Coronary artery (tissue), 2 donors: ENCODE measurements around the gene OPA3.

ENCODE experiments used
- DNase-seq: peaks from one replicate; pipeline ENCODE4 v3.0.0-alpha.2; 2017; ENCODE audit warnings: low spot score
- H3K27ac ChIP-seq, 2 donors: fragments of 200-600 bp; sonication (generic); one replicate each; pipeline ENCODE4 v1.5.1; 2016 to 2019
- H3K4me3 ChIP-seq: fragments of 200-600 bp; sonication (generic); 2 replicates; pipeline ENCODE4 v1.5.1; 2016; ENCODE audit warnings: mild to moderate bottlenecking, moderate library complexity
- TF ChIP-seq, protein P1 (sequence below): fragments of 200-600 bp; sonication (generic); IDR thresholded peaks from one replicate; pipeline ENCODE4 v1.5.1; 2019; ENCODE audit warnings: antibody characterized with exemption

Gene OPA3

GRCh38 chr19:45587873-45588272, 3.3 kb upstream of the OPA3 start:
- Histone ChIP-seq H3K27ac (peak overlapping the region in 1 of 2 donors; percentile 22), H3K4me3 (no peak overlapping the region)
- DNase-seq = no peak
- TF ChIP-seq, protein P1, sequence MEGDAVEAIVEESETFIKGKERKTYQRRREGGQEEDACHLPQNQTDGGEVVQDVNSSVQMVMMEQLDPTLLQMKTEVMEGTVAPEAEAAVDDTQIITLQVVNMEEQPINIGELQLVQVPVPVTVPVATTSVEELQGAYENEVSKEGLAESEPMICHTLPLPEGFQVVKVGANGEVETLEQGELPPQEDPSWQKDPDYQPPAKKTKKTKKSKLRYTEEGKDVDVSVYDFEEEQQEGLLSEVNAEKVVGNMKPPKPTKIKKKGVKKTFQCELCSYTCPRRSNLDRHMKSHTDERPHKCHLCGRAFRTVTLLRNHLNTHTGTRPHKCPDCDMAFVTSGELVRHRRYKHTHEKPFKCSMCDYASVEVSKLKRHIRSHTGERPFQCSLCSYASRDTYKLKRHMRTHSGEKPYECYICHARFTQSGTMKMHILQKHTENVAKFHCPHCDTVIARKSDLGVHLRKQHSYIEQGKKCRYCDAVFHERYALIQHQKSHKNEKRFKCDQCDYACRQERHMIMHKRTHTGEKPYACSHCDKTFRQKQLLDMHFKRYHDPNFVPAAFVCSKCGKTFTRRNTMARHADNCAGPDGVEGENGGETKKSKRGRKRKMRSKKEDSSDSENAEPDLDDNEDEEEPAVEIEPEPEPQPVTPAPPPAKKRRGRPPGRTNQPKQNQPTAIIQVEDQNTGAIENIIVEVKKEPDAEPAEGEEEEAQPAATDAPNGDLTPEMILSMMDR = no peak

DNA sequence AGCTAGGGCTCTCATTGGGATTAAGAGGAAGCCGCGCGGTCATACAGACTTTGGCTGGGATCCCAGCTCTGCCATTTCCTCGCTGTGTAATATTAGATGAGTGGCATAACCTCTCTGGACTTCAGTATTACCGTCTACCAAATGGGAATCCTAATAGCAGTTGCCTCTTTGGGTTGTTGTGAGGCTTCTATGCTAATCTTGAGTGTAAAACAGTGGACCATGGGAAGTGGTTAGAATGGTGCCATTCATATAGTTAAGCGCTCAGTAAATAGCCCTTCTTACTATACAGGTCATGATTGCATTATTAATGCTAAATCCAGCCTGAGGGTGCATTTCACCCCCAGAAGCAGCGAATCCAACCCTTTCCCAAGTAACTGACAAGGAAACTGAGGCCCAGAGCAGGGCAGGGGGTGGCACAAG, 566 bp upstream of the OPA3 start:
- Histone ChIP-seq H3K4me3 (peak overlapping the region; percentile 96), H3K27ac (peak overlapping the region; percentile 91 to 100)
- TF ChIP-seq, protein P1 = no peak
- no peak for DNase-seq

GRCh38 chr19:45581576-45581975, 3.0 kb downstream of the OPA3 start:
- DNase-seq = no peak
- TF ChIP-seq, protein P1 = no peak
- Histone ChIP-seq H3K27ac (no peak overlapping the region), H3K4me3 (no peak overlapping the region)

DNA sequence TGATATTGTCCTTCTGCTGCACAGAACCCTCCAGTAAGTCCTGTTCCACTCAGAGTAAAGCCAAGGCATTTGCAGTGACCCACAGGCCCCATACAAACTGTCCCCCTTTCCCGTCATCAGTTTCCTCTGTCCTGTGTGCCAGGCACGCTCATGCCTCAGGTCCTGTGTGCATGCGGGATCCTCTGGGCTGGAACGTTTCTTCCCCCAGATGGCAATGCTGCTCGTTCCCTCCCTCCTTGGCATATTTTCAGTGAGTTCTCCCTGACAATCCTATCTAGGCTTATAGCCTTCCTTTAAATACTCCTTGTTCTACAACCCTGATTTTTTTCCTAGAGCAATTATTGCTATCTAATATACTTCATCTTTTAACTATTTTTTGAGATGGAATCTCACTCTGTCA, 5.7 kb downstream of the OPA3 start:
- no peak overlapping the region for H3K27ac ChIP-seq

DNA sequence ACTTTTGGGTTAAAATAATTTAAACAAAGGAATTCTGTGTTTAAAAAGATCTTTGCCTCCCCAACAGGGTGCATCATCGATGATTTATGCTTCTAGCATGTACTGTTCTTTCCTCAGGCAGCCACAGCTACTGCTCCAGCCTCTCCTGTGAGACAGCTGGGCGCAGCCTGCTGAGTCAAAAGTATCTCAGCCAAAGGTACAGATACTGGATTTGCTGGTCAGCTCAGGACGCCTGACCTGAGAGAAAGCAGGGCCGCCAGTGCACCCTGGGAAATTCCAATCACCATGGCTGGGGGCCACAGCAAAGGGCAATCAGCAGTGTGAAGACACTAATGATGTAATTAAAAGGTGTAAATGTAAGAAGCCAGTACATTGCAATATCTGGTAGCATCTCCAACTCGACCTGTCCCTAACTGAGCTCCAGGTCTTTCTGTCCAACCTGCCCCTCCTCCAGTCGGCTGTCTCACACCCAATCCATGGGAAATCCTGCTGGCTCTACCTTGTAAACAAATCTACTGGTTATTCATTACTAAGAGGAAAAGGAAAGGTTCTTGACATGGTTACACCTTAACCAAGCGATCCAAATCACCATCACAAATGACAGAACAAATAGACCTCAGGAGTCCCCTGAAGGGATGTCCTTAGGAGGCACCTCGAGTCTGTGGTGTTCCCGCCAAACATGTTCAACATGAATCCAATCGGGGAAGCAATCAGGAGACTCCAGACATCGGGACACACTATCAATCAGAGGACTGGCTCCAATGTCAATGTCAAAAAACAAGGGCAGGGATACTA, 7.3 kb downstream of the OPA3 start:
- Histone ChIP-seq H3K4me3 (no peak overlapping the region), H3K27ac (no peak overlapping the region)
- TF ChIP-seq, protein P1 = no peak
- no peak for DNase-seq

More for the DNA sequence above, 5.7 kb downstream of the OPA3 start:
- TF ChIP-seq, protein P1 = no peak
- no peak for DNase-seq
- no peak overlapping the region for H3K4me3 ChIP-seq

GRCh38 chr19:45576682-45577081, 7.9 kb downstream of the OPA3 start:
- no peak for DNase-seq
- no peak overlapping the region for H3K27ac ChIP-seq
- TF ChIP-seq, protein P1 = no peak
- no peak overlapping the region for H3K4me3 ChIP-seq

GRCh38 chr19:45575216-45575615, 9.4 kb downstream of the OPA3 start:
- TF ChIP-seq, protein P1 = no peak
- no peak for DNase-seq
- no peak overlapping the region for H3K4me3 ChIP-seq
- H3K27ac ChIP-seq = no peak overlapping the region
